ENCODE results near the gene SGCD.

DNA sequence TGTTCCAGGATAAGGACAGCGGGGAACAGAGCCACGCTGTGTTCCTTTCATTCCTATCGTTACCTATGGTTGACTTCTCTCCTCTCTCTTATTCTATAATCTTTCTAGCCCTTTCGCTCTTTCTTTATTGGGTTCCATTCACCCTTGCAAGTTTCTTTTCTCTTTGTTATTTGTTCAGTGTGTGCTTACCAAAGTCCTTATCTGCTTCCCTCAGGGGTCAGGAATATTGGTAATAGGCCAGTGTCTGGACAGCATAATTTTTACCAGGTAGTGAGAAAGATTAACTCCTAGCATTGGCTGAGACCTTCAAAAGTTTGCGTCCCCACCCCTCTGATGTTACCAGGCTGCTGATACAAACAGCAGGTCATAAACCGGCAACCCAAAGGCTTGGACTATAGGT is 4.9 kb downstream of the SGCD start:
- TF ChIP-seq, protein P1, sequence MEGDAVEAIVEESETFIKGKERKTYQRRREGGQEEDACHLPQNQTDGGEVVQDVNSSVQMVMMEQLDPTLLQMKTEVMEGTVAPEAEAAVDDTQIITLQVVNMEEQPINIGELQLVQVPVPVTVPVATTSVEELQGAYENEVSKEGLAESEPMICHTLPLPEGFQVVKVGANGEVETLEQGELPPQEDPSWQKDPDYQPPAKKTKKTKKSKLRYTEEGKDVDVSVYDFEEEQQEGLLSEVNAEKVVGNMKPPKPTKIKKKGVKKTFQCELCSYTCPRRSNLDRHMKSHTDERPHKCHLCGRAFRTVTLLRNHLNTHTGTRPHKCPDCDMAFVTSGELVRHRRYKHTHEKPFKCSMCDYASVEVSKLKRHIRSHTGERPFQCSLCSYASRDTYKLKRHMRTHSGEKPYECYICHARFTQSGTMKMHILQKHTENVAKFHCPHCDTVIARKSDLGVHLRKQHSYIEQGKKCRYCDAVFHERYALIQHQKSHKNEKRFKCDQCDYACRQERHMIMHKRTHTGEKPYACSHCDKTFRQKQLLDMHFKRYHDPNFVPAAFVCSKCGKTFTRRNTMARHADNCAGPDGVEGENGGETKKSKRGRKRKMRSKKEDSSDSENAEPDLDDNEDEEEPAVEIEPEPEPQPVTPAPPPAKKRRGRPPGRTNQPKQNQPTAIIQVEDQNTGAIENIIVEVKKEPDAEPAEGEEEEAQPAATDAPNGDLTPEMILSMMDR (IDR thresholded peaks at IDR 0.05): no peak
- no peak for TF ChIP-seq POLR2A (IDR thresholded peaks at IDR 0.05)

Measured in heart left ventricle (tissue), 13 donors.